ENCODE measurements around the gene ZNF579. TPM values are rescaled to one million over a fixed set of nuclear protein-coding genes. Genes with fewer than 3 reads are reported as not detected.
A peak's percentile ranks its signal among the peaks of the same experiment; 100 is the strongest.

ZNF579 gene
- total and polyA plus RNA-seq, 10 donors, result 0.72 to 10.6 (median 5.7) TPM

- peak overlapping the region; percentile 73 to 99 (median 96) for H3K27ac ChIP-seq
- no peaks in the 10 kb centered on the region for H3K9me3 ChIP-seq
- H3K36me3 ChIP-seq, result peaks cover 0 to 28% (median 5%) of the 10 kb centered on the region in 6 donors
- intact Hi-C loops (cut with DNase I; ENCODE audit: low total_unique reads), result no loop called here
- no peaks in the 10 kb centered on the region for H3K27me3 ChIP-seq (replicated peaks in 1 of 7)
- TF ChIP-seq POLR2AphosphoS5 (IDR thresholded peaks at IDR 0.05) (no peak), POLR2A (IDR thresholded peaks at IDR 0.05) (no peak), CTCF (IDR thresholded peaks at IDR 0.05 in 8 of 11, conservative IDR thresholded peaks at IDR 0.05 in 3 of 11) (no peak)
- 81 to 88% (median 85%) methylated on average over 22 of the region's 22 CpGs for WGBS, 5 donors
- DNase-seq, result no peak
- H3K4me1 ChIP-seq, result peaks cover 15 to 82% (median 58%) of the 10 kb centered on the region in 6 donors
- H3K4me3 ChIP-seq, result peak overlapping the region in 4 of 8 donors; percentile 68 to 97 (median 86)
These were observed 23.1 kb upstream of the ZNF579 start for GRCh38 chr19:55603581-55604292.

GRCh38 chr19:55603115-55603514 is 22.5 kb upstream of the ZNF579 start:
- Histone ChIP-seq H3K4me3 (no peak overlapping the region), H3K27me3 (replicated peaks in 1 of 7) (no peaks in the 10 kb centered on the region), H3K4me1 (peaks cover 15 to 82% (median 61%) of the 10 kb centered on the region in 6 donors), H3K27ac (peak overlapping the region in 2 of 8 donors; percentile 97 to 98), H3K9me3 (no peaks in the 10 kb centered on the region), H3K36me3 (peaks cover 0 to 25% (median 5%) of the 10 kb centered on the region in 6 donors)
- peak; percentile 77 for DNase-seq
- TF ChIP-seq POLR2A (IDR thresholded peaks at IDR 0.05), result no peak
- TF ChIP-seq POLR2AphosphoS5 (IDR thresholded peaks at IDR 0.05), result no peak
- TF ChIP-seq CTCF (IDR thresholded peaks at IDR 0.05 in 8 of 11, conservative IDR thresholded peaks at IDR 0.05 in 3 of 11), result no peak
- intact Hi-C loops (cut with DNase I; ENCODE audit: low total_unique reads), result no loop called here
- 92 to 97% (median 93%) methylated on average over 21 of the region's 21 CpGs for WGBS, 5 donors

- Histone ChIP-seq H3K27ac (peak overlapping the region in 2 of 8 donors; percentile 98), H3K27me3 (replicated peaks in 1 of 7) (no peaks in the 10 kb centered on the region), H3K9me3 (no peaks in the 10 kb centered on the region), H3K36me3 (peaks cover 0 to 25% (median 5%) of the 10 kb centered on the region in 6 donors), H3K4me3 (peak overlapping the region in 1 of 8 donors; percentile 5), H3K4me1 (peaks cover 15 to 77% (median 57%) of the 10 kb centered on the region in 6 donors)
- no peak for TF ChIP-seq CTCF (IDR thresholded peaks at IDR 0.05 in 8 of 11, conservative IDR thresholded peaks at IDR 0.05 in 3 of 11)
- no peak for TF ChIP-seq POLR2AphosphoS5 (IDR thresholded peaks at IDR 0.05)
- no peak for TF ChIP-seq POLR2A (IDR thresholded peaks at IDR 0.05)
- intact Hi-C loops (cut with DNase I; ENCODE audit: low total_unique reads), result no loop called here
- WGBS, 5 donors, result 95 to 97% (median 95%) methylated on average over 54 to 60 of the region's 60 CpGs
- DNase-seq, result peak; percentile 87
These were observed 21.7 kb upstream of the ZNF579 start for GRCh38 chr19:55602104-55603001.
